Stomach smooth muscle (tissue), 2 donors: ENCODE data around the gene PRR33.

Experiments
- H3K27ac ChIP-seq: one replicate; pipeline ENCODE4 v1.7.0; 2013; ENCODE audit warnings: mild to moderate bottlenecking, low read length, inconsistent platforms
- H3K27me3 ChIP-seq, 2 donors: one replicate each; pipeline ENCODE4 v1.7.0; 2013; ENCODE audit warnings: low read length in 2 of 2; ENCODE audit not compliant: insufficient read depth in 2 of 2, control insufficient read depth in 1 of 2
- H3K36me3 ChIP-seq, 2 donors: one replicate each; pipeline ENCODE4 v1.7.0; 2013; ENCODE audit warnings: low read length in 2 of 2; ENCODE audit not compliant: control insufficient read depth in 2 of 2, insufficient read depth in 2 of 2
- H3K4me1 ChIP-seq: one replicate; pipeline ENCODE4 v1.7.0; 2013; ENCODE audit warnings: low read length; ENCODE audit not compliant: control insufficient read depth, insufficient read depth
- H3K4me3 ChIP-seq, 2 donors: one replicate each; pipeline ENCODE4 v1.7.0; 2013; ENCODE audit warnings: low read length in 2 of 2
- H3K9ac ChIP-seq, 2 donors: one replicate each; pipeline ENCODE4 v1.7.0; 2013; ENCODE audit warnings: low read length in 2 of 2, mild to moderate bottlenecking in 1 of 2
- H3K9me3 ChIP-seq, 2 donors: one replicate each; pipeline ENCODE4 v1.7.0; 2013; ENCODE audit warnings: low read length in 2 of 2; ENCODE audit not compliant: control insufficient read depth in 2 of 2
- donor health status: healthy.
- donor health status: Pancreatic carcinoma.

The PRR33 gene

DNA sequence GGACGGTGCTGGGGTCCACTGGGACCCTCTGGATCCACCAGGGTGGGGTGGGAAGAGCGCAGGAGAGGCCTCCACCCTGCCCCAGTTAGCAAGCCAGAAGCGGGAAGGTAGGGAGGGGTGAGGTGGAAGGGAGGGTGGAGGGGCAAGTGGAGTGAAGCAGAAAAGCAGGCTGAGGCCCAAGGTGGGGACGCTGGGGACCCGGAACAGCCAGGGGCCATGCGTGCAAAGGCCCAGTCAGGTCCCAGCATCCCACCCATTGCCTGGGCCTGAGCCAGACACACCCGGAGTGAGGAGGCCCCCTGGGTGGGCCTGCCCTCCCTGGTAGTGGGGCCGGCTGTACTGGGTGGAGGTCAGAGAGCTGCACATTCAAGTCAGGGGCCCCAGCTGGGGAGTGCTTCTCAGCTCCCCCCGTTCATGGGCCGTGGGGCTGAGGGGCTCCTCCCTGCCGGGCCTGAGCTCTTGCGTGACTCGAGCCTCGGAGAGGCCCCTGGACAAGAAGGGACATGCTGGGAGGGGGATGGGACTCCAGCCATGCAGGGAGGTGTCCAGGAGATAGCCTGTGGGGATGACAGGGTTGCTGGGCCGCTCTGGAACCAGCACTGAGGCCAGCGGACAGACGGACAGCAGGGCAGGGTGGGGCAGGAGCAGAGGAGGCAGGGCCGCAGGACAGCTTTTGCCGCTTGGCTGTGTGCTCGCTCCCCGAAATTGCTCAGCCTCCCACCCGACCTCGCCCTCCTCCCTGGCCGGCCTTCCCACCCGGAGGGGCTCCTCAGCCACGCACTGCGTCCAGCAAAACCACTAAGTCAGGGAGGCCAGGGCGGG lies 35.5 kb upstream of the PRR33 start:
- Histone ChIP-seq H3K4me3 (no peak overlapping the region), H3K9me3 (no peaks in the 10 kb centered on the region), H3K27ac (no peak overlapping the region), H3K4me1 (peaks cover 12% of the 10 kb centered on the region), H3K9ac (no peak overlapping the region), H3K36me3 (no peaks in the 10 kb centered on the region), H3K27me3 (no peaks in the 10 kb centered on the region)

DNA sequence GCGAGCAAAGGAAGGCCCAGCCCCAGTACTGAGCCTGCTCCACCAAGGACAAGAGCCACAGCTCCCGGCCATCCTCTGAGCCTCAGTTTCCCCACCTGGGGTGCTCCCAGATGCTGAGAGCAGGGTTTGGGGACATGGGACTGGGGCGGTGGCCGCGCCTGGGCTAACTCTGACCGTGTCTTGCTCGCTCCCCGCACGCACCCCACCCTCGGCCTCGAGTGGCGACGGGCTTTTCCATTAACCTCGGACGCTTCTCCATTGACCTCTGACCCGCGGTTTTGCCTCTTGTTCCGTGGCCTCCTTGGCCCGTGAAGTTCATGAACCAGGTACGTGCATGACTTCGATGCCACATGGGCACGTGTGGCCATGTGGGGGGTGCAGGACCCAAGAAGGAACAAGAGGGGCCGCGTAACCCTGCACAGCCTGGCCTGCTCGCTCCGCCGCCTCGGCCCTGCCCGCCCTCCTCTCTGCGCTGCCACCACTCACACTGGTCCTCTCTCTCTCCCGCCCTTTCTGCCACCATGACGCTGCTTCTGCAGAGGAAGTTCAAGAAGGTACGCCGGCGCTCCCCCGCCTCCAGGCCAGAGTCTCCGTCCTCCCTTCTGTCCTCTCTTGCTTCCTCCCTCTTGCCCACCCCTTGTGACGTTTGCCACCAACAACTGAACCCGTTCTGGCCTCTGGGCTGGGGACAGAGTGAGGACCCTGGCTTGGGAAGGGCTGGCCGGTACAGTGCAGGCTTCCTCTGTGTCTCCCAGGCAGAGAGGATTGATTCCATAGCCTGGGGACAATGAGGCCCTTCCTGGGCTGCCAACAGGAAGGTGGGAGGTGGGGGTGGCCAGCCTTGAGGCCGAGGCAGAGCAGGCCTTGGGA lies 34.7 kb upstream of the PRR33 start:
- Histone ChIP-seq H3K4me1 (peaks cover 18% of the 10 kb centered on the region), H3K27me3 (no peaks in the 10 kb centered on the region), H3K36me3 (no peaks in the 10 kb centered on the region), H3K9me3 (no peaks in the 10 kb centered on the region), H3K9ac (no peak overlapping the region), H3K4me3 (no peak overlapping the region), H3K27ac (no peak overlapping the region)

DNA sequence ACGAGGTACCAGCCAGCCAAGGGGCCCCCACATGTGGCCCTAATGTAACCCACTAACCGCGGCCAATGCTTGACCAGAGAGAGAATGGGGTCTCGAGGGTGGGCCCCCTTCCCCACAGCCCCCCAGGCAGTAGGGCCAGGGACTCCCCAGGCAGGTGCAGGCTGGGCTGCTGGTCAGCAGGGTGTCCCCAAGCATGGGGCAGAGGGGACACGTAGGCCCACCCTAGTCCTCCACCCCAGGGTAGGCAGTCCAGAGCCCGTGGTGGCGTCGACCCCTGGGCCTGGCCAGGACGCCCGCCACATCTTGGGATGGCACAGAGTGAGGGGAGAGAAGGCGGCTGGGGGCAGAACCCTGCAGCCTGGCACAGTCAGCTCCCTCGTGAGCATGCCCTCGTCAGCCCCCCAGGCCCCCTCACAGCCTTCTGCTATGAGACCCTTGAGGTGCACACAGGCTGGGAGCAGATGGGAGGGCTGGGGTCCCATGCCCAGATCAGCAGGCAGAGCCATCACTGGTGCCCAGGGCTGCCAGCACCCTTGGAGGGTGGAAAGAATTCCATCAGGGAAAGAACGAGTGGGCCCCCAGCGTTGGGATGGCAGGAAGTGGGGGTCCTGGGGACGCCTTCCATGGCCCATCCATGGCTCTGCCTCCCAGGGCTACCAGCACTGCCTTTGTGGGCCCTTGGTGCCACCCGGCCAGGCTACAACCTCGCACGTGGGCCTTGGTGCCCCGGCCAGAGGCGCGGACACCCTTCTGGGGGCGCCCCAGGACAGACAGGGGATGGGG lies 33.9 kb upstream of the PRR33 start:
- H3K9me3 ChIP-seq, result no peaks in the 10 kb centered on the region
- no peaks in the 10 kb centered on the region for H3K27me3 ChIP-seq
- no peaks in the 10 kb centered on the region for H3K36me3 ChIP-seq
- H3K27ac ChIP-seq, result no peak overlapping the region
- H3K4me3 ChIP-seq, result no peak overlapping the region
- no peak overlapping the region for H3K9ac ChIP-seq
- H3K4me1 ChIP-seq, result peaks cover 23% of the 10 kb centered on the region

DNA sequence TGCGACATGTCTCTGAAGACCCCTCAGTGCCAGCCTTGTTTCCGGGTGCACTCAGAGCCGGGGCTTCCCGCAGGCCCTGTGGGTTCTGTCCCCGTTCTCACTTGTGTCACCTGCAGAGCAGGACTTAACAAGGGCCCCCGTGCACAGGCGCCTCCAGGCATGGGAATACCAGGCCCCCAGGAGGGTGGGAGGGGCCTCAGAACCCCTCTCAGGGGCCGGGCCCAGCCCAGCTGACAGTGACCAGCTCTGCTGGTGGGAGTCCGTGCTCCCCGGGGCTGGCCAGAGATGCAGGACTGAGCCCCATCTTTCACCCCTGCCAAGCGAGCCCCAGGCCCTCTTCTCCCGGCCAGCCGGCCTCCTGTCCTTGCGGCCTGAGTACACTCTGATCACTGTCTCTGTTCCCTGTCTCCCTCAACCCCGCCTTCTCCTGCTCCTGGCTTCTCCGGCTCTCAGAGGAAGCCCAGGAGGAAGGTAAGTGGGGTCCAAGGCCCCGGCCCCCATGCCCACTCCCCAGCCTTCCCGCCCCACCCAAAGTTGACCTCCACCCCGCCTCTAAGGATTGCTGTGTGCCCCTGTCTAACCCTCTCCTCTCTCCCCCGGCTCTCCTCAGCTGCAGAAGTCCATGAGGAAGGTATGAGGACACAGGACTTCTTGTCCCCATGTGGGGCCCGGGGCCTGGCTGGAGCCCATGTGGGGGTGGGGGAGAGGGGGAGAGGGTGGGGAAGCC lies 33.1 kb upstream of the PRR33 start:
- Histone ChIP-seq H3K9ac (no peak overlapping the region), H3K36me3 (no peaks in the 10 kb centered on the region), H3K9me3 (no peaks in the 10 kb centered on the region), H3K27me3 (no peaks in the 10 kb centered on the region), H3K27ac (no peak overlapping the region), H3K4me1 (peaks cover 25% of the 10 kb centered on the region), H3K4me3 (no peak overlapping the region)

DNA sequence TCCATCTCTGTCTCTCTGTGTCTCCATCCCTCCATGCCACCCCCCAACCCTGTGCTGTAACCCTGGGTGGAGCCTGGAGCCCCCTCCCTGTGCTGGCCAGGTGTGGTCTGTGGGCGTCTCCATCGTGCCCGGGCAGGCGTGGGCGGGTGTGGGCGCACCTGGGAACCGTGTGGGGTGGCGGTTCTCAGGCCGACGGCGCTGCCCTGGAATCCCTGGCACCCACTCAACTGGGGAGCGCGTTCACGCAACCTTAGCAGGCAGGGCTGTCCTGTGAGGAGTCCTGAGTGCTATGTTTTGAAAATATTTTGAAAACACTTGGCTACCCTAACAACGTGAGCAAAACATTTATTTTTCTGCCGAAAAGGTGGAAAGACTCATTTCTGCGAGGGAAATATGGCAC lies 32.5 kb upstream of the PRR33 start:
- Histone ChIP-seq H3K36me3 (no peaks in the 10 kb centered on the region), H3K9ac (no peak overlapping the region), H3K4me3 (no peak overlapping the region), H3K9me3 (no peaks in the 10 kb centered on the region), H3K27me3 (no peaks in the 10 kb centered on the region), H3K4me1 (peaks cover 25% of the 10 kb centered on the region), H3K27ac (no peak overlapping the region)

DNA sequence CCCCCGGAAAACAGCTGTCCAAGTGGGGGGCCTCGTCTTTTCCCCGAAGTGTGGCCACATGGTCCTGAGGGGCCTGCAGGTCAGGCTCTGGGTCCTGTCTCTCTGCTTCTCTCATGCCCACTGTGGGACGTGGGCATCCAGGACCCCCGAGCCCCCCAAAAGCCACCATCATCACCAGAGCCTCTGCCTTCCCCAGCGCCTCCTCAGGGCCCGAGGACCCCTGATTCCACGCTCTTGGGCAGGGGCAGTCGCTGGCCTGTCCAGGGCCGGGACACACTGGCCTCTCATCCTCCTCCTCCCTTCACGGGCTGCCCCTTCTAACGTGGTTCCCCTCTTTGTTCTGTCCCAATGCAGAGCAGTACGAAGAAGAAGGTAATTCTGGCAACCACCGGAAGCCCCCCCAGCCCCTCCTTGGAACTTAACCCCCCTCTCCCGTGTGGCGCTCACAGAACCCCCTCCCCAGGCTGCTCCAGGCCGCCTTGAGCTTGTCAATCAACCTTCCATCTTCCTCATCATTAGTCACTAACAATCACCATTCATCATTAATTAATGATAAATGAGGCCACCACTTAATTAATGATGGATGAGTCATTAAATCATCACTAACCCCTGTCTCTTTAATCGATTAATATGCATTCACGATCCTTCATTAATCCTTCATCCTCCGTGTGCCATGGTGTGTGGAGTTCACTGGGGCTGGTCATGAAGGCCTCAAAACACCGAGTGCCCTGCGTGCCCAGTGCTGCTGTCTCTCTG lies 31.7 kb upstream of the PRR33 start:
- no peak overlapping the region for H3K9ac ChIP-seq
- no peaks in the 10 kb centered on the region for H3K9me3 ChIP-seq
- H3K4me1 ChIP-seq, result peaks cover 25% of the 10 kb centered on the region
- no peaks in the 10 kb centered on the region for H3K36me3 ChIP-seq
- no peak overlapping the region for H3K27ac ChIP-seq
- no peaks in the 10 kb centered on the region for H3K27me3 ChIP-seq
- no peak overlapping the region for H3K4me3 ChIP-seq

DNA sequence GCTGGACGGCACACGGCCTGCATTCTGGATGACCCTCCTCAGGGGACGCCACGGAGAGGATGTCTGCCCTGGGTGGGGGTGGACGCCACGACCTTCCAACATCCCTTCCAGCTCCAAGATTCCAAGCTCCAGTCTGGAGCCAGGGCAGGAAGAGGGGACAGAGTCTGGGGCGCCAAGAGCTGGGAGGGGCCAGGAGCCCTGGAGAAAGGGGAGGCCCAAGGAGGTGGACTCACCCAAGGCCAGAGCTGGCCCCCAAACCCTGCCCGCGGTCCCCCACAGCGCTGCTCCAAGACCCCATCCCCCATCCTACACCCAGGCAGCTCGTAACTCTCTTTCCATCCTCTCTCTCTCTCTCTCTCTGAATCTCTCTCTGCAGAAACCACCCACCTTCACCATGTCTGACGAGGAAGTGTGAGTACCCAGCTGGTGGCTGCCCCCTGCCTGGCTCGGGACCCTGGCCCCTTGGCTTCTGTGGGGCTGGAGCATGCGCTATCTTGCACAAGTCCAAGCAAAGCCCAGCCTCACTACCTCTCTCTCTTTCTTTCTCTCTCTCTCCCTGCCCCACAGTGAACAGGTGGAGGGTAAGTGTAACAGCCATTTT lies 30.9 kb upstream of the PRR33 start:
- no peak overlapping the region for H3K4me3 ChIP-seq
- H3K36me3 ChIP-seq, result no peaks in the 10 kb centered on the region
- no peak overlapping the region for H3K27ac ChIP-seq

DNA sequence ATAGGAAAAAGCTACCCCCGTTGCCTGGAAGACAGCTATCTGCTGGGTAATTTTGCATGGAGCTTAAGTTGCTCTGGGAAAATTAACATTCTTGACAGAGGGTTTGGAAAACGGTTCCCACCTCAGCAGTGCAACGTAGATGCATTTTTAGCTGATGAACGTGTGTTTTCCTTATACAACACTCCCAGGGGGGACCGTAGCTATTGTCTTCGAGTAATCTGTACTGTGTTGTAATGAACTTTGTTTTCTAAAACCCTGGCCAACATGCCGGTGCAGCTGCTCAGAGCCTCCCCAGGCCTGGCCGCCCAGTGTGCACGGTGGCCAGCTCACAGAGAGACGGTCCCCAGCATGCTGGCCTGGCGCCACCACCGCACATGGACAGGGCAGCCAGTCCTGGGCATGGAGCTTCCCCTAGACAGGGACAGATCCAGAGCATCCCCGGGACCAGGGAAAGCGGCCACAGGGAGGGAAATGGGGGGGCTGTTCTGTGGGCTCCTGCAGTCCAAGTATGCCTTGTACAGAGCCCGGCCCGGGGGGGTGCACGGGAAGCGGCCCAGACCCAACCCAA lies 30.0 kb upstream of the PRR33 start:
- Histone ChIP-seq H3K9me3 (no peaks in the 10 kb centered on the region), H3K4me1 (peaks cover 21% of the 10 kb centered on the region), H3K36me3 (no peaks in the 10 kb centered on the region), H3K27ac (peak overlapping the region; percentile 31), H3K9ac (no peak overlapping the region), H3K4me3 (no peak overlapping the region), H3K27me3 (no peaks in the 10 kb centered on the region)

More for the DNA sequence above, 30.9 kb upstream of the PRR33 start:
- no peaks in the 10 kb centered on the region for H3K27me3 ChIP-seq
- H3K4me1 ChIP-seq, result peaks cover 23% of the 10 kb centered on the region
- H3K9ac ChIP-seq, result no peak overlapping the region
- H3K9me3 ChIP-seq, result no peaks in the 10 kb centered on the region

DNA sequence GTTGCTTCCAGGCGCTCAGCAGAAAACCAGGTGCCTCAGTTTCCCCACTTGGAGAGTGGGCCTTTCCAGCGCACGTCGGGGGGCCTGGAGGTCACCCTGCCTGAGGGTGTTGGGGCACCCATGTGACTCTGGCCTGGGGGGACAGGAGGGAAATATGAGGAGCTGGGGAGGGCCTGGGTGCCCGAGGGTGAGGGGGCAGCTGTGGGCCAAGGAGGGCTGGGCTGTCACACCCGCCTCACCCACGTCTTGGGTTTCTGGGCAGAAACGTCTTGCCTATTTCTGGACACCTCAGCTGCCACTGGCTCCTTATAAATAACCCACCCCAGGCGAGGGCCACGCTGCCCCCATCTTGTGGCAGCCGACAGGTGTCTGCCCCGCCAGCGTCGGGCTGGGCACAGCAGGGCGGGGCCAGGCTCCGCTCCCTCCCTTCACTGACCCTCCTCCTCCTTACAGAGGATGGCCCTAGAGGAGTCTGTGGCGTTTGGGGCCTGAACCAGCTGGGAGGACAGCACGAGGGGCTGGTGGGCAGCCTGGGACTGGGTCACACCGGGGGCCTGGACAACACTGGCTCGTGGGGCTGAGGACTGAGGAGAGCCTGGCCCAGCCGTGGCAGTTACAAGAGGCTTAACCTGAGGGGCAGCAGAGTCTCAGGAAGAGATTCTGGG lies 29.3 kb upstream of the PRR33 start:
- H3K27me3 ChIP-seq, result no peaks in the 10 kb centered on the region
- no peak overlapping the region for H3K4me3 ChIP-seq
- H3K9ac ChIP-seq, result no peak overlapping the region
- H3K4me1 ChIP-seq, result peaks cover 18% of the 10 kb centered on the region
- H3K27ac ChIP-seq, result peak overlapping the region; percentile 31
- no peaks in the 10 kb centered on the region for H3K9me3 ChIP-seq
- H3K36me3 ChIP-seq, result no peaks in the 10 kb centered on the region
